Muscle layer of duodenum (tissue), 2 donors: ENCODE measurements around the gene FAM47A.

ENCODE experiments used
- H3K27ac ChIP-seq: one replicate; pipeline ENCODE4 v1.7.0; 2013; ENCODE audit warnings: mild to moderate bottlenecking, low read length
- H3K27me3 ChIP-seq: one replicate; pipeline ENCODE4 v1.7.0; 2013; ENCODE audit warnings: low read depth, mild to moderate bottlenecking, control low read depth, low read length
- H3K36me3 ChIP-seq, 2 donors: one replicate each; pipeline ENCODE4 v1.7.0; 2013; ENCODE audit warnings: low read length in 2 of 2, control low read depth in 1 of 2, mild to moderate bottlenecking in 1 of 2; ENCODE audit not compliant: insufficient read depth in 2 of 2, control insufficient read depth in 1 of 2
- H3K4me1 ChIP-seq, 2 donors: one replicate each; pipeline ENCODE4 v1.7.0; 2013; ENCODE audit warnings: low read length in 2 of 2, mild to moderate bottlenecking in 2 of 2, control low read depth in 1 of 2, moderate library complexity in 1 of 2; ENCODE audit not compliant: insufficient read depth in 2 of 2, control insufficient read depth in 1 of 2
- H3K4me3 ChIP-seq, 2 donors: one replicate each; pipeline ENCODE4 v1.7.0; 2013; ENCODE audit warnings: low read length in 2 of 2, low read depth in 1 of 2, mild to moderate bottlenecking in 1 of 2
- H3K9me3 ChIP-seq, 2 donors: one replicate each; pipeline ENCODE4 v1.7.0; 2013; ENCODE audit warnings: low read length in 2 of 2, control low read depth in 1 of 2, mild to moderate bottlenecking in 1 of 2; ENCODE audit not compliant: control insufficient read depth in 1 of 2
- donor health status: healthy.

The FAM47A gene

DNA sequence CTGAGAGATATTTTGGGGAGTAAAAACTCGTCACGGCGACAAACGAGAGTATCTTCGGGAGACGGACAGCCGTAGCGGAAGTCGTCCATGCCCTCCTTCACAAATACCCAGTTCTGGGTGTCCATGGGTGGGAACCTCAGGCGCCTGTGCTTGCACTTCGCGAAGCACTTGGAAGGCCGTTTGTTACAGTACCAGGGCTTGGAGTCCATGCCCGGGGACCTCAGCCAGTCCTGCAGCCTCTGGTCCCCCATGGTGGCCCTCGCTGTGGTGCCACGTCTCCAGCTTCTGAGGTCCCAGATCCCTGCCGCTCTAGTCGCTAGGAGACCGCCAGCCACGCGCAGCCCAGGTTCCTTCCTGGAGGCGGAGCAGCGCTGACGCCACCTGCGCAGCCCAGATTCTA, at the start of gene FAM47A:
Gene FAM47A, minus strand, starts transcription at position 287 of the 400 bp plus-strand sequence. Its CDS starts 36 bp downstream, at position 251.
- Histone ChIP-seq H3K4me3 (no peak within 1 kb of the TSS), H3K9me3 (peaks cover 0 to 3% of the 10 kb centered on the region in 2 donors), H3K36me3 (no peaks in the 10 kb centered on the region), H3K4me1 (no peaks in the 10 kb centered on the region), H3K27ac (no peak within 1 kb of the TSS), H3K27me3 (no peaks in the 10 kb centered on the region)

DNA sequence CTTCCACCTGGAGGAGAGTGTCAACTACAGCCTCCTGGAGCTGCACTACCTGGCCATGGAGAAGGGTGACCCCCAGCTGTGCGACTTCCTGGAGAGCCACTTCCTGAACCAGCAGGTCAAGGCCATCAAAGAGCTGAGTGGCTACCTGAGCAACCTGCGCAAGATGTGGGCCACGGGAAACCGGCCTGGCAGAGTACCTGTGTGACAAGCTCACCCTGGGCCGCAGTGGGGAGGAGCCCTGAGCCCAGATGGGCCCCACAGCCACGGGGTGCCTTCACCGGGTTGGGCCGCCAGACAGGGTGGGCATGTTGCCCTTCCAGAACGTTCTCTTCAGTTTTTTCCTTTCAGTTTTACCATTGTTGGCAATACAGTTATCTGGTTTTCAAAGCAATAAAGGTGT, 15.2 kb upstream of the FAM47A start:
- Histone ChIP-seq H3K4me3 (no peak overlapping the region), H3K36me3 (no peaks in the 10 kb centered on the region), H3K4me1 (no peaks in the 10 kb centered on the region), H3K27me3 (no peaks in the 10 kb centered on the region), H3K9me3 (no peaks in the 10 kb centered on the region), H3K27ac (no peak overlapping the region)

DNA sequence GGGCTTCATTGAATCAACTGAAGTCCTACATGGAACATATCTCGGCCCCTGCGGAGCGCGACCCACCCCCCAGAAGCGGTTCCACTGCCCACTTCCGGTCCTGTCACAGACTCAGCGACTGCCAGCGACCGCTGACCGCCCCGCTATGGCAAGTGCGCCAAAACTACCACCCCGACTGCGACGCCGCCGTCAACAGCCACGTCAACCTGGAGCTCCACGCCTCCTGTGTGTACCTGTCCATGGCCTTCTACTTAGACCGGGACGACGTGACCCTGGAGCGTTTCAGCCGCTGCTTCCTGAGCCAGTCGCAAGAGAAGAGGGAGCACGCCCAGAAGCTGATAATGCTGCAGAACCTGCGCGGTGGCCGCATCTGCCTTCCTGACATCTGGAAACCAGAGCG, 14.8 kb upstream of the FAM47A start:
- no peaks in the 10 kb centered on the region for H3K36me3 ChIP-seq
- no peaks in the 10 kb centered on the region for H3K27me3 ChIP-seq
- no peak overlapping the region for H3K4me3 ChIP-seq
- H3K4me1 ChIP-seq, result no peaks in the 10 kb centered on the region
- H3K9me3 ChIP-seq, result no peaks in the 10 kb centered on the region
- H3K27ac ChIP-seq, result no peak overlapping the region

- no peaks in the 10 kb centered on the region for H3K9me3 ChIP-seq
Measured at GRCh38 chrX:34144246-34144645, 12.1 kb upstream of the FAM47A start.

DNA sequence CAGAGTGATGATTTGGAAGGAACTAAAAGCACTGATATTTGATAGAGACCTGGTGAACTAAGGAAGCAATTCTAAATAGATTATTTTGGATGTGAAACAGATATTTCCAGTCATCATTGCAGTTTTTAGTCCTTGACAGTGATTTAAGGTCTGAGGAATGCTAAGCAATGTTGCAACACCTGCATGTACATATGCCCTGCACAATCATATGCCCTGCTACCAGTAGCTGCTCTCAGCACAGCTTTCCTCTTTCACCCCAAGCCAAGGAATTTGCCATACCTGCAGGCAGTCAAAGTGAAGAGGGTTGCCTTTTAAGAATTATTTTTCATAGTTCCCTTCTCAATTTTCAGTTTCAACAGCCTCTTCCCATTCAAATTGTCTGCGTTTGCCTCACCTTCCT, 8.7 kb upstream of the FAM47A start:
- Histone ChIP-seq H3K27me3 (no peaks in the 10 kb centered on the region), H3K4me3 (no peak overlapping the region), H3K27ac (no peak overlapping the region), H3K9me3 (no peaks in the 10 kb centered on the region), H3K4me1 (no peaks in the 10 kb centered on the region), H3K36me3 (no peaks in the 10 kb centered on the region)

More at GRCh38 chrX:34144246-34144645, 12.1 kb upstream of the FAM47A start:
- Histone ChIP-seq H3K4me3 (no peak overlapping the region), H3K4me1 (no peaks in the 10 kb centered on the region), H3K27me3 (no peaks in the 10 kb centered on the region), H3K27ac (no peak overlapping the region), H3K36me3 (no peaks in the 10 kb centered on the region)

- Histone ChIP-seq H3K4me3 (no peak overlapping the region), H3K9me3 (peaks cover 0 to 3% of the 10 kb centered on the region in 2 donors), H3K36me3 (no peaks in the 10 kb centered on the region), H3K4me1 (no peaks in the 10 kb centered on the region), H3K27me3 (no peaks in the 10 kb centered on the region), H3K27ac (no peak overlapping the region)
Measured at GRCh38 chrX:34130980-34131744, 952 bp downstream of the FAM47A start.

- Histone ChIP-seq H3K9me3 (peaks cover 0 to 3% of the 10 kb centered on the region in 2 donors), H3K4me3 (no peak overlapping the region), H3K36me3 (no peaks in the 10 kb centered on the region), H3K27ac (no peak overlapping the region), H3K27me3 (no peaks in the 10 kb centered on the region), H3K4me1 (no peaks in the 10 kb centered on the region)
Measured at GRCh38 chrX:34130501-34130900, 1.6 kb downstream of the FAM47A start.

DNA sequence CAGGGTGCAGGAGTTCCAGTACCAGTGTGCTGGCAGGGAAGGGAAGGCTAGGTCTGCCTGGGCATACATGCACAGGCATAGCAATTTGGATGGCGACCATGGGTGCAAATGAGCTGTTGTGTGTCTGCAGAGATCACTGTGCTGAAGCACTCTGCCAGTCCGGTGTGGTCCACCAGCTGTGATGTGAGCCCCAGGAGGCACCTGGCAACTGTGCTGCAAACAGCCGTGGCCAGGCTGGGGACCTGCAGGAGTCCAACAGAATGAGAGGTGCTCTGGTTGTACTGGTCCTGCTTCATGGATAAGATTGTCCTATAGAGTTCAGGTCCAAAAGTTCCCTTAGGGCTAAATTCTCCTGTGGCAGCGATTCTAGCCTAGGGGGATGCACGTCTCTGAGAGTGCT, 6.1 kb downstream of the FAM47A start:
- no peak overlapping the region for H3K27ac ChIP-seq
- peaks cover 0 to 5% of the 10 kb centered on the region in 2 donors for H3K9me3 ChIP-seq
- H3K4me1 ChIP-seq, result no peaks in the 10 kb centered on the region
- H3K27me3 ChIP-seq, result no peaks in the 10 kb centered on the region
- no peaks in the 10 kb centered on the region for H3K36me3 ChIP-seq
- no peak overlapping the region for H3K4me3 ChIP-seq

DNA sequence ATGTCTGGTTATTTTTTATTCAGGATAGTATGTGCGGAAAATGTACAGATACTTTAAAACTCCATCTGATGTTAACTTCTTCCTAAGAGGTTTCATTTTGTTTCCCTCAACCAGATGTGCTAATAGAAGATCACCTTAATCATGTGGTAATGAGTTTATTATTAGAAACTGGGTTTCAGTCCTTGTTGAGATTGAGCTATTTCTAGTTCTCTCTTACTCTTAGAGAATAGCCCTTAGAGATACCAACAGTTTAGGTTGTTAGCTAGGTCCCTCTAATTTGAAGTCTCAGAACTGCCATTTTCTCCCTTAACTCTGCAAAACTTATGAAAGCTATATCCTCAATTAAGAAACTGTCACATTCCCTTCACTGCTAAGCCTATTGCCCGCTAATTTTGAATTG, 13.0 kb downstream of the FAM47A start:
- Histone ChIP-seq H3K27ac (no peak overlapping the region), H3K9me3 (peaks cover 0 to 2% of the 10 kb centered on the region in 2 donors), H3K36me3 (no peaks in the 10 kb centered on the region), H3K27me3 (no peaks in the 10 kb centered on the region), H3K4me1 (no peaks in the 10 kb centered on the region), H3K4me3 (no peak overlapping the region)

DNA sequence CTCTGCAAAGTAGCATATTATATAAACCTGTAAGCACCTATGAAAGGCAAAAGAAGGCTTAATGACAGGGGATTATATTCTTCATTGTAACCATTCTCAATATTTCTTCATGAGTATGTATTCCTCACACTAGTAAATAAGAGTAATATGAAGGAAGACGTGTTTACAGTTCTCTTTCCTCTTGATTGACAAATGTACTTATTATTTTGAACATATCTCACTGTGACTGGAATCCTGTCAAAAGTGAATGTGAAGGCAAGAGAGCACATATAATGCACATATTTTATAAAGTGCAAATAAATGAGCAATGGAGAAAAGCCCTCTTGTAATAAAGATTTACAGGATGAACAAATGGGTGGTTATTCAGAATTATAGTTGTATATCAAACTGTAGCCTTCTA, 19.7 kb downstream of the FAM47A start:
- H3K4me3 ChIP-seq, result no peak overlapping the region
- no peaks in the 10 kb centered on the region for H3K9me3 ChIP-seq
- H3K4me1 ChIP-seq, result no peaks in the 10 kb centered on the region
- no peaks in the 10 kb centered on the region for H3K36me3 ChIP-seq
- H3K27me3 ChIP-seq, result no peaks in the 10 kb centered on the region
- no peak overlapping the region for H3K27ac ChIP-seq
